ENCODE data around the gene BCAS1.

The BCAS1 gene

DNA sequence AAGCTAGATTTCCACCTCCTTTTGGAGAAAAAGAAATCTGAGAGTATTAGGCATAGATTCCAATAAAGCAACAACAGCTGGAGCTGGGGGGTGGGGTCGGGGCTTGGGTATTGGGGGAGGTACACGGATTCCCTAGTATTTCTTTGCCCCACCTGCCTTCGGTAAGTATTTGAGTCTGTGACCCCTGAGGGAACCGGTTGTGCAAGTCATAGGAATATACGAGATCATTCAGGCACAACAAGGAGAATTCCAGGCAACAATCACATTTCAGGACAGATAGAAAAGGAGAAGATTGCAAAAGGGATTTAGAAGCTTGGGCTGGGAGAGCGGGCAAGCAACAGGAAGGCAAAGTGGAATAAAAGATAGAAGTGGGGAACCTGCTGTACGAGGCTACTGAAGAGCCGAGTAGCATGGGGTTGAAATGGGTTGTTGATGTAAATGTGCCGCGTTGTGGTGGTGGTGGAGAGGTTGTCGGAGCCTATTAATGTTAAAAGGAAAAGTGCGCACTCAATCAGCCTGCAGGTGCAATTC lies 148.9 kb downstream of the BCAS1 start:
- DNase-seq = no peak

GRCh38 chr20:53920647-53921245 lies 149.6 kb downstream of the BCAS1 start:
- DNase-seq = no peak

DNA sequence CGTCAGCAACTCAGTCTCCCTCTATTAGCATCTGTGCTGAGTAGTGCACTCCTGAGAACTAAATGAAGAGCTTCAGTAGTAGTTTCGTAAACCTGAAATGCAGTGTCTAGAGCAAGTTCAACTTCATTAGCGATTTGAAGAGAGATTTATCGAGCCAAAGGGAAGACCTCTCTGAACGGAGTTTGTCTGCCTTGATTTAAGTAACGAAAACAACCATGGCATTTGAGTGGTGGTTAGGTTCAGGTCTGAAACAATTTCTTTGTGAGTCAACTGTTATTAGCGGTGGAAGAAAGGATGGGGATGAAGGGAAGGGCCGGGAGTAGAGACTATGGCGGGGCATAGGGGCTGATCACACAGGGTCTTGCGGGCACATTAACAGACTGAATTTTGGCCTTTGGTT lies 150.5 kb downstream of the BCAS1 start:
- DNase-seq = no peak

DNA sequence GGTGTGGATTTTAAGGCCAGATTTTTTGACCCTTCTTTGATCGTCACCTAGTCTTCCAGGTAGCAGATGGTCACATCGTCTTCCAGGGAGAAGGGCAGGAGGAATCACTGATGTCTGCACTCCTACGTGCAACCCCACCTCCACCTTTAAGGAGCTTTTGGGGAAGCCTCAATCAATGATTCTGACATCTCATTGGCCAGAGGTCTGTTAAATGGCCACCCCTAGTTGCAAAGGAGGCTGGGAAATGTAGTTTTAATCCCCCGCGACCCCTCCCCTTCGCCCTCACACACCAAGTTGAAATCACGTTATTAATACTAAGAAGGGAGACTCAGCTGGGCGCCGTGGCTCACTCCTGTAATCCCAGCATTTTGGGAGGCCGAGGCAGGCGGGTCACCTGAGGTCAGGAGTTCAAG lies 151.4 kb downstream of the BCAS1 start:
- no peak for DNase-seq

DNA sequence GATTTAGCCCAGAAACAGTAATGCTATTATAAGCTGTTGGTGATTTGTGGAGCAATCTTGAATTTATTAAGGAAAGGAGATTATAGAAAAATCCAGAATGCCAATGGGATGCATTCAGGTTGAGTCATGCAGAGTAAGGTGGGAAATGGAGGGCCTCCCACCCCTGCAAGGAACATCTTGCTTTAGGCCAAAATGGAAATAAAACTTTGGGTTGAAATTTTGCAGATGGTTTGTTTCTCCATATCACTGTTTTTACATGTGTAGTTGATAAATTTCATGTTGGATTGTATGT lies 152.4 kb downstream of the BCAS1 start:
- no peak for DNase-seq

DNA sequence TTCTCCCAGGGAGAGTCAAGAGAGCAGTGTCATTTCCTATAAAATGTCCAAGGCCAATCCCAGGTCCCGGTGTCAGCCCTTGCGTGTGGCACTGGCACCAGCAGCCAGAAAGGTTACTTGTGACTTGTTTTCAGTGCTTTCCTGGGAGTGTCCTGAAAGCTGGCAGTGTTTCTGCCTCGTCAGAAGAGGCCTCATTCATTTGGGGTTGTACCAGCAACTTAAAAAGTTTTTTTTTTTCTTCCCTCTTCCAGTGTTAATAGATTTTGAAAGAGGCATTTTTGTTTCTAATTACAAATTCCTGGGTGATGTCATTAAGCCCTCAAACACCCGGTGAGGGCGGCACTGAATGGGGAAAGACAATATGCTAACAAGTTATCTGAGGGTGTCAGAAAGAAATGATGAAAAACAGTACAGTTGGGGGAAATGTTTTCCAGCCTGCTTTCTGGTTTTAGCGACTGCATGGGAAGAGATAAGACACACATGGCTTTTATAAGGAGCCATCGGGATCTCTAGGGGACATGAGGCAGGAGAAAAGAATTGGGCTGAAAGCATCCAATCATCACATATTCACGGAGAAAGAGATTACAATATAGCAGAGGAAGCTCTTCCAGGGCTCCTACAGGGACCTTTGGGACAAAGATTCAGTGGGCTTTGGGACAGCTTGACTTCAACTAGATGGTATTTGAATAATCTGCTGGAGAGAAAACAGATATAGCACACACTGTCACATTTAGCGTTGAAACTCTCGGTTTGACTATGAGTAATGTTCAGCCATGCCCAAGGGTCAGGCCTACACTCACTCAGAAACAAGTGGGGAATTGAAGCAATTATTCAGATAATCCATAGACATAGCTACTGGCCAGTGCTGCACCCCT lies 153.0 kb downstream of the BCAS1 start:
- DNase-seq = no peak

DNA sequence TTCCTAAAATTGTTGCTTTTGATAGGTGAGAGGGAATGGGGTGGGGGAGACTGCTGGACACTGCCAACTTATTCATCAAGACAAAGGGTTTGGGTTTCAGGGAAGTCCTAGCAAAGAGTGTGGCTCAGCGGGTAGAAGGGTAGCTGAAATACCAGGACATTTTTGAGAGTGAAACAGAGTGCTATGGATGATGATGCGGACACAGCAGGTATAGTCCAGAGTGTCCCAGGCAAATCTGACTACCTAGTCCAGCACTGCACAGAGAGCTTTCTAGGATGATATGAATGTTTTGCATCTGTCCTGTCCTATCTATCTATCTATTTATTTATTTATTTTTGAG lies 154.3 kb downstream of the BCAS1 start:
- DNase-seq = no peak

- DNase-seq = peak; percentile 93
Measured at GRCh38 chr20:53915446-53916172, 154.8 kb downstream of the BCAS1 start.

DNA sequence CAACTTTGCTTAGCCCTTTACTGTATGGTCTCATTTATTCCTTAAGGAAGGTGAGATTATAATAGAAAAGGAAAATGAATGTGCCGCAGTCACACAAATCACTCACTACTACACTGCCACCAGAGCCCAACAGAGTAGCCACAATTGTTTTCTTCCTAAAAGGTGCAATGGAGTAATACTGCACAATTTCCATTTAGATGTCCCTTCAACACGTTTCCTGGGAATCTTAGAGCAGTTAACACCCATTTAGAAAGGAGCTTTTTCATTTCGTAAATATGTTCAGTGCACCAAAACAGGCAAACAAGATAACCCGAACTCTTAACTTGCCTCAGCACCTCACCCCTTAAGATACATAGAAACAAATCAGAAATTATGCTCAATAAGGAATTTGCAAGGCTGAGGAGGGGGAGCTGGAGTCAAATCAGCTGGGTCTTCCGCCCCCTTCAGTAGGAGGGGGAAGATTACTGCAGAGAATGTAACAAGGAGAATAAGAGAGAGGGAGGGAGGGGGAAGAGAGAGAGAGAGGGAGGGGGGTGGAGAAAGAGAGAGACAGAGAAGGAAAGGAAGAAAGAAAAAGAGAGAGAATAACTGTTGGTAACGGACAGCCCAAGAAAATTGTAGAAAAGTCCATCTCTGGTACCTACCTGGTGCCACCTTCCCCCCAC lies 155.5 kb downstream of the BCAS1 start:
- DNase-seq = no peak

DNA sequence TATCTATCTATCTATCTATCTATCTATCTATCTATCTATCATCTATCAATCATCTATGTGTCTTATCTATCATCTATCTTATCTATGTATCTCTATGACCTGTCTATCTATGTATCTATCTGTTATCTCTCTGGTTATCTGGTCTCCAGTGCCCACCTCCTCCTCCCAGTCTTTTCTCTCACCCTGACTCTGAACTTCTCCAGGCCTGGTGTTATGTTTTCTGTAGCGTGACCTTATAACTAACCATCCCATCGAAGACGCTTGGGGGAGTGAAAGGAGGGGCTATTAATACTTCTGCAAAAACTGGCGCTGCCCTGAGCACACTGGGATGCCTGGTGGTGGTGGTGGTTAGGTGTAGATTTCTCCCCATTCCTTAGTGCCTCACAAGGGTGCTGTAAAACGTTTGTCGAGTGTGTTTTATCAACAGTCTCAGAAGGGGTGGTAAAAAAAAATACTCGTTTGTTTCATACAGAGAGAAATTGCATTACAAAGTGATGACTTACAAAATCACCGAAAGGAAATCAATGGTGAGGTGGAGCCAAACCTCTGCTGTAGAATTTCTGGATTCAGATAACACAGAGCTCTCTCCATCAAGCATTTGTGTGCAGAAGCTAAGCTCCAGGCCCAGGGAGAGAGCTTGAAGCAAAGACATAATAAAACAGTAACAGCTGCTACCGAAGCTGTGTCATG lies 156.2 kb downstream of the BCAS1 start:
- no peak for DNase-seq

DNA sequence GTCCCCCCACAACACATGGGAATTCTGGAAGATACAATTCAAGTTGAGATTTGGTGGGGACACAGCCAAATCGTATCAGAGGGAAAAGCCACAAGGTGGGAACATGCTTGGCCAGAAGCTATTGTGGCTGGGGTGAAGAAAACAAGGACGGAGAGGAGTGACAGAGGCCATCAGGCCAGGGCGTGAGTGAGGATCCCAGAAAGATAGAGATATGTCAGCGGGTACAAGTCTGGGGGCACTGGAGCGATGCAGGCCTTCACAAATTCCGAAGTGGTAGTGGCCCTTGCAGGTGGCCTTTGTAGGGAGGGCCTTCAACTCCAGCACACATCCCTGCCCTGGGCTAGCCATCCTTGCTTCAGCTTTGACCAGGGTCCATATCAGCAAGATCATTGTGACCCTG lies 159.1 kb downstream of the BCAS1 start:
- DNase-seq = no peak

GRCh38 chr20:53910351-53911002 lies 159.9 kb downstream of the BCAS1 start:
- DNase-seq = no peak

DNA sequence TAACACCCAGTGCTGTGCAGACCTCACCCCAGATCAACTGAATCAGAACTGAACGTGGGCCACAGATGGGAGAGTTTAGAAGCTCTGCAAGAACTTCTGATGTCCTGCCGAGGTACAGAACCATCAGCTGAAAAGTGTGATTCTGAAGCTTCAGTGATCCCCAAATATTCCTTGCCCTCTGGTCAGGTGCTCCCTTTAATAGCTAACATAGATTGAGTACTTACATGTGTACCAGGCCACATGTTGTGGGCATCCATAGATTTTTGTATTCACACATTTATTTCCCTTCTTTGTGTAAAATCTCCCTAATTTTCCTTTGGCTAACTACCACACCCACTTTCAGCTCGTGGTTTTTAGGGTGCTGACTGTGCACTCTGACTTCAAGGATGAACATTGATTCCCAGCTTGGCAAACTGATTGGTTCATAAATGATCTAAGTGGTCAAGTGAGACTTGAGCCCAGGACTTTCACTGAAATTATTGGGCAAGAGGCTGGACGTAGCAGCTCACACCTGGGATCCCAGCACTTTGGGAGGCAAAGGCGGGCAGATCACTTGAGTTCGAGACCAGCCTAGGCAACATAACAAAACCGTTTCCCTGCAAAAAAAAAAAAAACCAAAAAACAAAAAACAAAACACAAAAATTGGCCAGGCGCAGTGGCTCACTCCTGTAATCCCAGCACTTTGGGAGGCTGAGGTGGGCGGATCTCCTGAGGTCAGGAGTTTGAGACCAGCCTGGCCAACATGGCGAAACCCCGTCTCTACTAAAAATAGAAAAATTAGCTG lies 162.2 kb downstream of the BCAS1 start:
- no peak for DNase-seq

- DNase-seq = no peak
Measured at GRCh38 chr20:53905820-53906191, 164.6 kb downstream of the BCAS1 start.

GRCh38 chr20:53905019-53905819 lies 165.2 kb downstream of the BCAS1 start:
- no peak for DNase-seq

DNA sequence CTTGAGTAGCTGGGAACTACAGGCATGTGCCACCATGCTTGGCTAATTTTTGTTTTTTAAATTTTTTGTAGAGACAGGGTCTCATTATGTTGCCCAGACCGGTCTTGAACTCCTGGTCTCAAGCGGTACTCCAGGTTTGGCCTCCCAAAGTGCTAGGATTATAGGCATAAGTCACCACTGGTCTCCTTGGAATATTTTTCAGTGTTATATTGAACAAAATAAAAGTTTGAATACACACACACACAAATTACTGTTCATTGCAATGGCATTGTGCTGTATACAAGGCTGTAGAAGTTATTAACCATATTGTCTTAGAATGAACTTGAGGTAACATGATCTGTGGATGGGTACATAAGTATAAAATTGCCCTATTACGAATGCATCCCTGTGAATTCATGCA lies 166.1 kb downstream of the BCAS1 start:
- no peak for DNase-seq

DNA sequence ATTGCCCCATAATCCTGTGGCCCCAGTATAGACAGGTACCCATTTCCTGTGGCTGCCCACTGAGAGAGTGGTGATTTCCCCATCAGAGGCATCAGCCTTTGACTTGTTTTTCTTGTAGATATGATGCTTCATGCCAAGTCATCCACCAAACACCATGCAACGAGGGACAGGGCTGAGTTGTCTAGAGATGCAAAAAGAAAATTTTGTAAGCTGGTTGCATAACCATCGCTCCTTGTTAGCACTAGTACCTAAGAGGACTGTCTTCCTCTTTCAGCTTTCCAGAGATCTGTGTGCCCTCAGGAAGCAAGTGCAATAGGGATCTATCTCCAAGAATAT lies 166.8 kb downstream of the BCAS1 start:
- peak; percentile 43 for DNase-seq

- DNase-seq = no peak
Measured at GRCh38 chr20:53902968-53903651, 167.3 kb downstream of the BCAS1 start.

DNA sequence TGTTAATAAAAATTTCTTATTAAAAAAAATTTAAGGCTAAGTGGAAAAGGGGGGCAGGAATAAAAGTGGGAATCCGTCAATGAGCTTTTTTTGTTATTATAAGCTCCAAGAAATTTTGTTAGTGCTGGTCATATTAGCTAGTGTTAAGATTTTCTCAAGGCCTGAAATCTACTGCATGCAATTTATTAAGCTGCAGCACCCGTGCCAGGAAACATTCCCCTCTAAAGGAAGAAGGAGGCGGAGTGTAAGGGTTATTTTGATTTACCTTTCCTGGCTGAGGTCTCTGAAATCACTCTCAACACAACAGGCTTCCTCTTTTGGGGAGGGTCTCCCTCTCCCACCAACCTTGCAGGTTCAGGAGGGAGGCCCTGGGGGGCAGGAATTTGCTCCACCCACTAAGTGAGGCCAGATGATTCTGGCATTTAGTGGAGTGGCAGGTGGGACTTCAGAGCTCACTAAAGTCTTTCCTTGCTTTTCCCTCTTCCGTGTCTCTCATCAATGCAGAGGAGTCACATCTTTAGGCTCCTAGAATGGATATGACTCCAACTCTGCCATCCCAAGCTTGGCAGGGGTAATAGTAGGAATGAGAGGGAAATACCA lies 168.8 kb downstream of the BCAS1 start:
- DNase-seq = no peak

GRCh38 chr20:53901064-53901463 lies 169.3 kb downstream of the BCAS1 start:
- DNase-seq = no peak

Data from NK-92 treated with Interleukin-12 subunit alpha and Interleukin-12 subunit beta, amount 100 ng/mL, for 24 hours (cell line).